Measurements from ENCODE around the gene OGDHL. TPM values are rescaled to one million over a fixed set of nuclear protein-coding genes. Genes with fewer than 3 reads are reported as not detected.

The OGDHL gene
- total RNA-seq, 4 donors from 2014 or later, result 0.62 to 1.8 (median 1.2) TPM

DNA sequence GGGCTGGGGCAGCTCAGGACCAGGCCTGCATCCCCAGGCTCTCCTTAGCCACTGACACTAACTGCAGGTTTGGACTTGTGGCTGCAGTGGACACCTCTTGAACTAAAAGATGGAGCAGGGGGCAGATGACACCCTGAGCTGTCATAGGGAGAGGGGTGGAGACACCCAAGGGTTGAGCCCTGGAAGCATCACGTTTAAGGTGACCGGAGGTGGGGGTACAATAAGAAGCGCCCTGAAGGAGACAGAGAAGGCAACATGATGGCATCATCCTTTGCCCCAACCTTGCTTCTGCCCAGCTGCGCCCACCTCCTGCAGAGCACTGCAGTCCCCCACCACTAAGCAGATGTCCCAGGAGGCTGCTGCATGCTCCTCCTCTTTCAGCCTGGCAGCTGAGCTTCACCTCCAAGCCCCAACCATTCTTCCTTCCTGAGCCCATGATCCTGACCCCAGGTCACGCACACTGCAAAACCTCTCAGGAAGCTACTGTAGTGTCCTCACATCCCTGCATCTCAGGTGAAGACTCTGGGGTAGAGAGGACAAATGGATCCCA, 25.5 kb downstream of the OGDHL start:
- H3K36me3 ChIP-seq, result no peaks in the 10 kb centered on the region
- WGBS, 2 donors (ENCODE audit: low coverage in 1 of 2), result 67 to 100% methylated on average over 1 of the region's 5 CpGs
- H3K9me3 ChIP-seq, result no peaks in the 10 kb centered on the region
- ATAC-seq, result no peak
- no peak overlapping the region for H3K27ac ChIP-seq
- TF ChIP-seq EP300 (IDR thresholded peaks at IDR 0.05), result no peak
- TF ChIP-seq POLR2AphosphoS5 (IDR thresholded peaks at IDR 0.05), result no peak
- TF ChIP-seq POLR2A (IDR thresholded peaks at IDR 0.05), result no peak
- no peak for TF ChIP-seq CTCF (IDR thresholded peaks at IDR 0.05)
- H3K4me1 ChIP-seq, result no peaks in the 10 kb centered on the region
- H3K4me3 ChIP-seq, result no peak overlapping the region
- no peaks in the 10 kb centered on the region for H3K27me3 ChIP-seq

DNA sequence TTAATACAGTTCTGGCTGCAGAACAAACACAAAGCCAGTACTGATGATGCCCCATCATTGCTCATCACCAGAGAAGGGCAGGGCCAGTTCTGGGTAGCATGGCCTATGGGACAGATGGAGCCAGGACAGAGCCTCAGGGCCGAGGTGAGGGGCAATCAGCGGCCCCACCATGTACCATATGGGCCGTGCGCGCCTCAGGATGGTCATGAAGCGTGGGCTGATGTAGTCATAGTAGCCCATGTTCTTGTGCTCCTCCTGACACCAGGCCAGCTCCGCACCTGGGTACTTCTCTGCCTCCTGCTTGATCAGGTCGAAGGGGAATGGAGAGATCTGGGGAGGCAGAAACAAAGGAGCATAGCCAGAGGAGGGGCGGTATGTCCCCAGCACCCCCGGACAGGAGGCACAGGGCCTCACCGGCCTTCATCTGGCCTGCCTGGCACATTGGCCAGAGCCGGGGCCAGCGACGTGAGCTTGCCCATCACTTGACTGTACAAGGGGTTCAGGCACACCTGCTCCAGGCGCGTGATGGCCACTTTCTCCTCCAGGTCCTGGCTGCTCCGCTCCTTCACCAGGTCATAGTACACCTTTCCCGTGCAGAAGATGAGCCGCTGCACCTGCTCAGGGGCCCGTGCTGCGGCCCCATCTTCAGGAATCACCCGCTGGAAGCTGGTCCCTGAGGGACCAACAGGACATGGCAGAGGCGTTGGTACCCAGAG, 26.1 kb downstream of the OGDHL start:
- no peak overlapping the region for H3K27ac ChIP-seq
- H3K9me3 ChIP-seq, result no peaks in the 10 kb centered on the region
- no peak for ATAC-seq
- no peak overlapping the region for H3K4me3 ChIP-seq
- WGBS, 2 donors (ENCODE audit: low coverage in 1 of 2), result 81% methylated on average over 5 of the region's 23 CpGs; no CpG with 5 or more reads in 1 of the 2 donors
- no peaks in the 10 kb centered on the region for H3K4me1 ChIP-seq
- no peaks in the 10 kb centered on the region for H3K36me3 ChIP-seq
- H3K27me3 ChIP-seq, result no peaks in the 10 kb centered on the region
- no peak for TF ChIP-seq CTCF (IDR thresholded peaks at IDR 0.05)
- no peak for TF ChIP-seq POLR2A (IDR thresholded peaks at IDR 0.05)
- no peak for TF ChIP-seq EP300 (IDR thresholded peaks at IDR 0.05)
- TF ChIP-seq POLR2AphosphoS5 (IDR thresholded peaks at IDR 0.05), result no peak

GRCh38 chr10:49735161-49735560, 27.0 kb downstream of the OGDHL start:
- Histone ChIP-seq H3K4me3 (no peak overlapping the region), H3K4me1 (no peaks in the 10 kb centered on the region), H3K27me3 (no peaks in the 10 kb centered on the region), H3K27ac (no peak overlapping the region), H3K36me3 (no peaks in the 10 kb centered on the region), H3K9me3 (no peaks in the 10 kb centered on the region)
- no peak for ATAC-seq
- TF ChIP-seq POLR2AphosphoS5 (IDR thresholded peaks at IDR 0.05), result no peak
- TF ChIP-seq CTCF (IDR thresholded peaks at IDR 0.05), result no peak
- no peak for TF ChIP-seq POLR2A (IDR thresholded peaks at IDR 0.05)
- TF ChIP-seq EP300 (IDR thresholded peaks at IDR 0.05), result no peak
- WGBS, 2 donors (ENCODE audit: low coverage in 1 of 2), result 42% methylated on average over 6 of the region's 11 CpGs; no CpG with 5 or more reads in 1 of the 2 donors

DNA sequence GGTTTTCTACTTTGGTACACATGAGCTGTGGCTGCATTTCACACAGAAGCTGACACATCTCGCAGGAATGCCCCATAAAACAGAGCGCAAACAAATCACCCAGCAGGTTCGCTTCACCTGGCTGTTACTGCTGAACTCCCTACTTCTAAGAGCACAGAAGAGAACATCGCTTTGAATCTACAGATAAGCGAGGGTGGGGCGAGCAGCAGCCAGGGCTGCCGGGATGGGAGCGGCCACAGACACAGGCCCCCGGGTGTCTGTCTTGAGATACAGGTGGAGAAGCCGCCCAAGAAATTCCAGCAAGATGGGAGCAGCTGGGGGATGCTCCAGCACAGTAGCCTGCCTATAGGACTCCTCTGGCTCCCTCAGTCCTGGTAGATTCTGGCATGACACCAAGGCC, 27.4 kb downstream of the OGDHL start:
- H3K27me3 ChIP-seq, result no peaks in the 10 kb centered on the region
- 78% methylated on average over 3 of the region's 10 CpGs; no CpG with 5 or more reads in 1 of the 2 donors for WGBS, 2 donors (ENCODE audit: low coverage in 1 of 2)
- no peak for ATAC-seq
- TF ChIP-seq EP300 (IDR thresholded peaks at IDR 0.05), result no peak
- TF ChIP-seq POLR2AphosphoS5 (IDR thresholded peaks at IDR 0.05), result no peak
- no peak for TF ChIP-seq POLR2A (IDR thresholded peaks at IDR 0.05)
- TF ChIP-seq CTCF (IDR thresholded peaks at IDR 0.05), result no peak
- no peaks in the 10 kb centered on the region for H3K36me3 ChIP-seq
- H3K4me3 ChIP-seq, result no peak overlapping the region
- no peaks in the 10 kb centered on the region for H3K9me3 ChIP-seq
- no peaks in the 10 kb centered on the region for H3K4me1 ChIP-seq
- no peak overlapping the region for H3K27ac ChIP-seq

- TF ChIP-seq POLR2AphosphoS5 (IDR thresholded peaks at IDR 0.05) (no peak), POLR2A (IDR thresholded peaks at IDR 0.05) (no peak), EP300 (IDR thresholded peaks at IDR 0.05) (no peak), CTCF (IDR thresholded peaks at IDR 0.05) (no peak)
- Histone ChIP-seq H3K27ac (no peak overlapping the region), H3K27me3 (no peaks in the 10 kb centered on the region), H3K9me3 (no peaks in the 10 kb centered on the region), H3K36me3 (no peaks in the 10 kb centered on the region), H3K4me3 (no peak overlapping the region), H3K4me1 (no peaks in the 10 kb centered on the region)
- WGBS, 2 donors (ENCODE audit: low coverage in 1 of 2), result 47 to 53% methylated on average over 5 of the region's 7 CpGs
- ATAC-seq, result no peak
Observed at GRCh38 chr10:49733866-49734265, 28.3 kb downstream of the OGDHL start.

All from gastroesophageal sphincter (tissue), 4 donors.